Upper lobe of left lung (tissue), 4 donors: ENCODE data around the gene NSF.
"Not testable (repeated sequence)": the region's sequence is repeated elsewhere in the genome, so short reads cannot be mapped to it uniquely, and the experiment has no call there.

Experiments used
- EP300 ChIP-seq, 4 donors: sonication (generic); formaldehyde crosslinking; IDR thresholded peaks; one replicate each; pipeline ENCODE4 v1.5.1; 2017; ENCODE audit warnings: antibody characterized with exemption in 4 of 4, control low read depth in 2 of 4
- POLR2AphosphoS5 ChIP-seq, 2 donors: sonication (generic); formaldehyde crosslinking; IDR thresholded peaks; one replicate each; pipeline ENCODE4 v1.5.1; 2017; ENCODE audit warnings: antibody characterized with exemption in 2 of 2
- TF ChIP-seq, protein P1 (sequence below), 6 experiments: fragments of 450-650 bp in 4 of 6; fragments of 200-600 bp in 2 of 6; sonication (generic) in 2 of 6; IDR thresholded peaks; one replicate each; pipeline ENCODE4 v1.5.1; 2016 to 2019; ENCODE audit warnings: antibody characterized with exemption in 6 of 6

DNA sequence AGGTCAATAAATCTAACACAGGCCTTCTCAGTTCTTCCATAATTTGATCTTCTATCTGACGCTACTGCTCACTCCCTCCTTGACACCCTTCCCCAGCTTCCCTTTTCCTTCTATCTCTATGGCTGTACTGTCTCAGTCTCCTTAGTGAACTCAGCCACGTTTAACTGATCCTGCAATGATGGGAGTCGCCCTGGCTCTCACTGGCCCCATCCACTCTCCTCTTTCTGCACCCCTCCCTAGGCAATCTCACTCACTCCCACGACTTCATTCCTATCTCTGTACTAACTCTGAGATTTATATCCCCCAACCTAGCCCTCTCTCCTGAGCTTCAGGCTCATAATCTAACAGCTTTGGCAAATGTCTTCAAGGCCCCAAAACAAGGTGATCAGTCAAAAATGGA lies 18.7 kb upstream of the NSF start:
- TF ChIP-seq EP300, POLR2AphosphoS5 (IDR thresholded peaks at IDR 0.05): not testable (repeated sequence)
- TF ChIP-seq, protein P1, sequence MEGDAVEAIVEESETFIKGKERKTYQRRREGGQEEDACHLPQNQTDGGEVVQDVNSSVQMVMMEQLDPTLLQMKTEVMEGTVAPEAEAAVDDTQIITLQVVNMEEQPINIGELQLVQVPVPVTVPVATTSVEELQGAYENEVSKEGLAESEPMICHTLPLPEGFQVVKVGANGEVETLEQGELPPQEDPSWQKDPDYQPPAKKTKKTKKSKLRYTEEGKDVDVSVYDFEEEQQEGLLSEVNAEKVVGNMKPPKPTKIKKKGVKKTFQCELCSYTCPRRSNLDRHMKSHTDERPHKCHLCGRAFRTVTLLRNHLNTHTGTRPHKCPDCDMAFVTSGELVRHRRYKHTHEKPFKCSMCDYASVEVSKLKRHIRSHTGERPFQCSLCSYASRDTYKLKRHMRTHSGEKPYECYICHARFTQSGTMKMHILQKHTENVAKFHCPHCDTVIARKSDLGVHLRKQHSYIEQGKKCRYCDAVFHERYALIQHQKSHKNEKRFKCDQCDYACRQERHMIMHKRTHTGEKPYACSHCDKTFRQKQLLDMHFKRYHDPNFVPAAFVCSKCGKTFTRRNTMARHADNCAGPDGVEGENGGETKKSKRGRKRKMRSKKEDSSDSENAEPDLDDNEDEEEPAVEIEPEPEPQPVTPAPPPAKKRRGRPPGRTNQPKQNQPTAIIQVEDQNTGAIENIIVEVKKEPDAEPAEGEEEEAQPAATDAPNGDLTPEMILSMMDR (IDR thresholded peaks at IDR 0.05) = not testable (repeated sequence)
